ENCODE measurements around the gene PER1. TPM values are rescaled to one million over a fixed set of nuclear protein-coding genes. Genes with fewer than 3 reads are reported as not detected.

PER1 gene
- total and polyA plus RNA-seq, 2 of the 13 experiments (the other 11 are each of a cell fraction or from before 2014, with no cell fraction given) = 2.6 to 3.6 TPM

- TF ChIP-seq FOSL1 (CRISPR knock-in tag; IDR thresholded peaks at IDR 0.05; ENCODE audit: borderline replicate concordance) (no peak), ATM (IDR thresholded peaks at IDR 0.05; ENCODE audit: borderline replicate concordance) (no peak), SMAD9 (CRISPR knock-in tag; IDR thresholded peaks at IDR 0.05) (no peak), XRCC5 (optimal IDR thresholded peaks at IDR 0.05; ENCODE audit: low read length) (no peak), ZMYM2 (CRISPR knock-in tag; IDR thresholded peaks at IDR 0.05) (0 out of 2 replicates have a peak, but pooled peaks have one; percentile 35), HNF4A (CRISPR knock-in tag; IDR thresholded peaks at IDR 0.05) (0 out of 2 replicates have a peak, but pooled peaks have one; percentile 16), RFX5 (IDR thresholded peaks at IDR 0.05; ENCODE audit: low read depth, low read length) (no peak), RBAK (CRISPR knock-in tag; IDR thresholded peaks at IDR 0.05) (0 out of 2 replicates have a peak, but pooled peaks have one; percentile 32), ZNF552 (CRISPR knock-in tag; IDR thresholded peaks at IDR 0.05; ENCODE audit: borderline replicate concordance) (no peak), ZKSCAN5 (CRISPR knock-in tag; IDR thresholded peaks at IDR 0.05) (no peak), ZNF547 (CRISPR knock-in tag; IDR thresholded peaks at IDR 0.05) (no peak; the same call in 1 of the 2 replicates), STAT6 (CRISPR knock-in tag; IDR thresholded peaks at IDR 0.05; ENCODE audit: borderline replicate concordance) (no peak), ZNF816 (CRISPR knock-in tag; IDR thresholded peaks at IDR 0.05; ENCODE audit: borderline replicate concordance) (no peak; the same call in 1 of the 2 replicates), HOXD1 (CRISPR knock-in tag; IDR thresholded peaks at IDR 0.05) (no peak), KDM4B (CRISPR knock-in tag; IDR thresholded peaks at IDR 0.05) (peak; percentile 69; the same call in 1 of the 2 replicates), NFE2L2 (IDR thresholded peaks at IDR 0.05; ENCODE audit: low read length) (0 out of 2 replicates have a peak, but pooled peaks have one; percentile 2), SALL1 (CRISPR knock-in tag; IDR thresholded peaks at IDR 0.05) (peak; percentile 45), FIP1L1 (IDR thresholded peaks at IDR 0.05; ENCODE audit: borderline replicate concordance, insufficient read depth, low read depth, low read length) (no peak), ZFP41 (CRISPR knock-in tag; IDR thresholded peaks at IDR 0.05; ENCODE audit: borderline replicate concordance) (no peak), HMGXB3 (CRISPR knock-in tag; IDR thresholded peaks at IDR 0.05; ENCODE audit: borderline replicate concordance) (0 out of 2 replicates have a peak, but pooled peaks have one; percentile 36), ZNF12 (CRISPR knock-in tag; IDR thresholded peaks at IDR 0.05) (peak; percentile 61; the same call in 1 of the 2 replicates), RORA (CRISPR knock-in tag; IDR thresholded peaks at IDR 0.05) (no peak), SRF (IDR thresholded peaks at IDR 0.05; ENCODE audit: low read depth, low read length) (no peak), ZNF292 (CRISPR knock-in tag; IDR thresholded peaks at IDR 0.05; ENCODE audit: borderline replicate concordance, low read depth) (no peak), KDM5B (CRISPR knock-in tag; IDR thresholded peaks at IDR 0.05; ENCODE audit: borderline replicate concordance) (peak; percentile 77)
Measured at GRCh38 chr17:8186787-8187516, 34.7 kb upstream of the PER1 start (continued).

All from HepG2 (cell line).